ENCODE data around the gene RNF130. TPM values are rescaled to one million over a fixed set of nuclear protein-coding genes. Genes with fewer than 3 reads are reported as not detected.

The RNF130 gene
- total RNA-seq, 1 donor from 2014 or later = 45.9 TPM

GRCh38 chr5:180053061-180053602 lies 18.4 kb downstream of the RNF130 start:
- no peak for TF ChIP-seq CTCF (IDR thresholded peaks at IDR 0.05; ENCODE audit: borderline replicate concordance)
- intact Hi-C loops (cut with micrococcal nuclease) = no loop called here
- no peak overlapping the region for H3K4me3 ChIP-seq

GRCh38 chr5:180052211-180052818 lies 19.2 kb downstream of the RNF130 start:
- Histone ChIP-seq H3K4me3 (no peak overlapping the region), H3K4me1 (peaks cover 50% of the 10 kb centered on the region), H3K36me3 (no peaks in the 10 kb centered on the region), H3K27me3 (ENCODE audit: low read depth) (no peaks in the 10 kb centered on the region), H3K9me3 (replicated peaks) (no peaks in the 10 kb centered on the region), H3K27ac (replicated peaks) (no peak overlapping the region)
- no peak for DNase-seq
- intact Hi-C loops (cut with micrococcal nuclease) = no loop called here
- TF ChIP-seq CTCF (IDR thresholded peaks at IDR 0.05; ENCODE audit: borderline replicate concordance) = no peak

More at GRCh38 chr5:180053061-180053602, 18.4 kb downstream of the RNF130 start:
- no peak for DNase-seq
- H3K27ac ChIP-seq (replicated peaks) = no peak overlapping the region
- peaks cover 43% of the 10 kb centered on the region for H3K4me1 ChIP-seq
- no peaks in the 10 kb centered on the region for H3K27me3 ChIP-seq (ENCODE audit: low read depth)
- H3K36me3 ChIP-seq = no peaks in the 10 kb centered on the region
- H3K9me3 ChIP-seq (replicated peaks) = no peaks in the 10 kb centered on the region

- H3K27ac ChIP-seq (replicated peaks) = no peak overlapping the region
- H3K36me3 ChIP-seq = no peaks in the 10 kb centered on the region
- no peak for DNase-seq
- intact Hi-C loops (cut with micrococcal nuclease) = no loop called here
- TF ChIP-seq CTCF (IDR thresholded peaks at IDR 0.05; ENCODE audit: borderline replicate concordance) = no peak
- H3K27me3 ChIP-seq (ENCODE audit: low read depth) = no peaks in the 10 kb centered on the region
- no peaks in the 10 kb centered on the region for H3K9me3 ChIP-seq (replicated peaks)
- H3K4me3 ChIP-seq = no peak overlapping the region
- H3K4me1 ChIP-seq = peaks cover 48% of the 10 kb centered on the region
Measured at GRCh38 chr5:180050121-180050940, 21.2 kb downstream of the RNF130 start.

GRCh38 chr5:180049185-180049548 lies 22.4 kb downstream of the RNF130 start:
- Histone ChIP-seq H3K36me3 (no peaks in the 10 kb centered on the region), H3K9me3 (replicated peaks) (no peaks in the 10 kb centered on the region), H3K4me3 (no peak overlapping the region), H3K27me3 (ENCODE audit: low read depth) (no peaks in the 10 kb centered on the region), H3K27ac (replicated peaks) (no peak overlapping the region), H3K4me1 (peaks cover 48% of the 10 kb centered on the region)
- TF ChIP-seq CTCF (IDR thresholded peaks at IDR 0.05; ENCODE audit: borderline replicate concordance) = no peak
- no peak for DNase-seq
- intact Hi-C loops (cut with micrococcal nuclease) = no loop called here

- Histone ChIP-seq H3K27me3 (ENCODE audit: low read depth) (no peaks in the 10 kb centered on the region), H3K36me3 (no peaks in the 10 kb centered on the region), H3K27ac (replicated peaks) (no peak overlapping the region), H3K4me1 (peaks cover 48% of the 10 kb centered on the region), H3K4me3 (no peak overlapping the region), H3K9me3 (replicated peaks) (no peaks in the 10 kb centered on the region)
- intact Hi-C loops (cut with micrococcal nuclease) = no loop called here
- TF ChIP-seq CTCF (IDR thresholded peaks at IDR 0.05; ENCODE audit: borderline replicate concordance) = no peak
- peak; percentile 70 for DNase-seq
Measured at GRCh38 chr5:180047667-180048066, 23.9 kb downstream of the RNF130 start.
